GM12873 (cell line): ENCODE measurements around the gene C4orf46.

Experiments used
- CTCF ChIP-seq: IDR thresholded peaks from 2 replicates; pipeline ENCODE4 v1.5.1; 2012; ENCODE audit warnings: low read depth, mild to moderate bottlenecking, moderate library complexity, low read length, control low read depth; ENCODE audit not compliant: insufficient read depth; ENCODE audit errors: missing control alignments

C4orf46 gene

GRCh38 chr4:158678767-158679166, 7.1 kb upstream of the C4orf46 start:
- no peak for TF ChIP-seq CTCF

- TF ChIP-seq CTCF, result no peak
These were observed 4.4 kb upstream of the C4orf46 start for GRCh38 chr4:158676076-158676475.

- no peak for TF ChIP-seq CTCF
These were observed 1.9 kb upstream of the C4orf46 start for GRCh38 chr4:158673633-158674032.

GRCh38 chr4:158671915-158672806, 474 bp upstream of the C4orf46 start, which contains the start of gene ETFDH:
Gene ETFDH (plus strand): TSS chr4:158672296. CDS start chr4:158672457, 161 bp downstream.
- peak; percentile 73 for TF ChIP-seq CTCF

GRCh38 chr4:158670975-158671664, 567 bp downstream of the C4orf46 start:
- no peak for TF ChIP-seq CTCF

GRCh38 chr4:158669310-158669709, 2.4 kb downstream of the C4orf46 start:
- TF ChIP-seq CTCF, result no peak

- TF ChIP-seq CTCF, result peak; percentile 66
These were observed 4.0 kb downstream of the C4orf46 start for GRCh38 chr4:158667651-158668198.
